ENCODE data around the gene CLMP. TPM values are rescaled to one million over a fixed set of nuclear protein-coding genes. Genes with fewer than 3 reads are reported as not detected.

Gene CLMP
- total RNA-seq, 2 donors from 2014 or later: 10.1 to 22.1 TPM

DNA sequence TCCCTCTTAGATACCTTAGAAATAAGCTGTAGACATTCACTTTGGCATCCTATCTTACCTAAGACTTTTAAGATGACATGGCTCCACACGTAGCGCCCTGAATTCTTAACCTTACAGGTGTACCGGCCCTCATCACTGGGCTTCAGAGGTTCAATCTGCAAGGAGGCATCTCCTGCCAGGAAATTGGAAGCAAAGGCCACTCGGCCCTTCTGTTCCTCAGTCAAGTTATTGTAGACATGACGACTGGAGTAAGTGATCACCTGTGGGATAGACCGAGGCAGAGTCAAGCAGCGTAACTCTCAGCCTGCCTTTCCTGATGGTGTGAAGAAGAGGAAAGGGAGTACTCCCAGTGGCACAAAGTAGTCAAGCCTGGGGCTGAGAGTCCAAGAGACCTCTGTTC is 110.6 kb downstream of the CLMP start:
- Histone ChIP-seq H3K4me1 (peaks cover 15% of the 10 kb centered on the region), H3K27me3 (no peaks in the 10 kb centered on the region), H3K36me3 (replicated peaks in 1 of 2; ENCODE audit: insufficient read depth in 1 of 2, low read depth in 2 of 2) (no peaks in the 10 kb centered on the region), H3K27ac (no peak overlapping the region), H3K9me3 (no peaks in the 10 kb centered on the region), H3K4me3 (no peak overlapping the region)
- 97 to 98% methylated on average over 7 of the region's 7 CpGs for WGBS, 2 donors
- no peak for DNase-seq
- TF ChIP-seq, protein P1, sequence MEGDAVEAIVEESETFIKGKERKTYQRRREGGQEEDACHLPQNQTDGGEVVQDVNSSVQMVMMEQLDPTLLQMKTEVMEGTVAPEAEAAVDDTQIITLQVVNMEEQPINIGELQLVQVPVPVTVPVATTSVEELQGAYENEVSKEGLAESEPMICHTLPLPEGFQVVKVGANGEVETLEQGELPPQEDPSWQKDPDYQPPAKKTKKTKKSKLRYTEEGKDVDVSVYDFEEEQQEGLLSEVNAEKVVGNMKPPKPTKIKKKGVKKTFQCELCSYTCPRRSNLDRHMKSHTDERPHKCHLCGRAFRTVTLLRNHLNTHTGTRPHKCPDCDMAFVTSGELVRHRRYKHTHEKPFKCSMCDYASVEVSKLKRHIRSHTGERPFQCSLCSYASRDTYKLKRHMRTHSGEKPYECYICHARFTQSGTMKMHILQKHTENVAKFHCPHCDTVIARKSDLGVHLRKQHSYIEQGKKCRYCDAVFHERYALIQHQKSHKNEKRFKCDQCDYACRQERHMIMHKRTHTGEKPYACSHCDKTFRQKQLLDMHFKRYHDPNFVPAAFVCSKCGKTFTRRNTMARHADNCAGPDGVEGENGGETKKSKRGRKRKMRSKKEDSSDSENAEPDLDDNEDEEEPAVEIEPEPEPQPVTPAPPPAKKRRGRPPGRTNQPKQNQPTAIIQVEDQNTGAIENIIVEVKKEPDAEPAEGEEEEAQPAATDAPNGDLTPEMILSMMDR (IDR thresholded peaks at IDR 0.05): no peak
- no peak for TF ChIP-seq POLR2A (IDR thresholded peaks at IDR 0.05)
- intact Hi-C loops (cut with DNase I): no loop called here
- ATAC-seq: no peak

DNA sequence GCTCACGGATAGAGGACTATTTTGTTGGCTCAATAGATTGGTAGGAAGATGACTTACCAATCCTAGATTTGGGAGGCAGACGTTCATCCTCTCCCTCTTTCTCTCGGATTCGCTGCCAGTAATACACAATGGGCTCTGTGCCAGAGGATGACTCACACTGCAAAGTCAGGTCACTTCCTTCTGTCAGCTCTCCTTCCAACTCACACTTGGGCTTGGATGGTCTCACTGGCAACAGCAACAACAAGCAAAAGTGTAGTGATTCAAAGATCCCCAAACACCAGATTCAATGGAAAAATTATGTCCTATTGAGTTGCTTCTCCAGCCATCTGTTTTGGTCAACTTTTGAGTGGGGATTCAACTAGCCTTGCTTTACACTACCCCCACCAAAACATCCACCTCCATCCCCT is 111.4 kb downstream of the CLMP start:
- ATAC-seq: peak; percentile 86
- Histone ChIP-seq H3K27ac (peak overlapping the region in 1 of 4 donors; percentile 39), H3K4me1 (peaks cover 15% of the 10 kb centered on the region), H3K27me3 (no peaks in the 10 kb centered on the region), H3K36me3 (replicated peaks in 1 of 2; ENCODE audit: insufficient read depth in 1 of 2, low read depth in 2 of 2) (no peaks in the 10 kb centered on the region), H3K4me3 (no peak overlapping the region), H3K9me3 (no peaks in the 10 kb centered on the region)
- intact Hi-C loops (cut with DNase I): no loop called here
- TF ChIP-seq POLR2A (IDR thresholded peaks at IDR 0.05): no peak
- TF ChIP-seq, protein P1 (IDR thresholded peaks at IDR 0.05): no peak
- 19 to 28% methylated on average over 4 of the region's 4 CpGs for WGBS, 2 donors
- peak; percentile 74 to 87 (median 80) for DNase-seq

DNA sequence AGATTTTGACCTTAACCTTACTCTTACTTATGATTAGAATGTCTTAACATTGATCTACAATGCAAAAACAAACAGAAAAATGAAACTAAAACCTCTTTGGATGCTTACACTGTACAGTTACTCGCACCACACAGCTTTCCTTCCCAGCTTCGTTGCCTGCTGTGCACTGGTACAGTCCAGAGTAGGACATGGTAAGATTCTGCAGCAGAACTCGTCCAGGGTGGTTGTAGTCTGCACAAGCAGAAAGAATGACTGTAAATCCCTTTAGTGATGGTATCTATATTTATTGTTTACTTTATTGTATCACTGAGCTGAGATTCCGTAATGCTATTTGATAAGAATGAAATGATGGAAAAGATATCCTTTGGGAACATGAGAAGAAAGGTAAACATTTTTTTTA is 112.1 kb downstream of the CLMP start:
- Histone ChIP-seq H3K27ac (peak overlapping the region in 1 of 4 donors; percentile 39), H3K4me3 (no peak overlapping the region), H3K9me3 (no peaks in the 10 kb centered on the region), H3K4me1 (peaks cover 15% of the 10 kb centered on the region), H3K36me3 (replicated peaks in 1 of 2; ENCODE audit: insufficient read depth in 1 of 2, low read depth in 2 of 2) (no peaks in the 10 kb centered on the region), H3K27me3 (no peaks in the 10 kb centered on the region)
- ATAC-seq (peak; percentile 52), DNase-seq (no peak)
- TF ChIP-seq POLR2A (IDR thresholded peaks at IDR 0.05): no peak
- TF ChIP-seq, protein P1 (IDR thresholded peaks at IDR 0.05): no peak
- intact Hi-C loops (cut with DNase I): no loop called here
- WGBS, 2 donors: 29 to 43% methylated on average over 4 of the region's 4 CpGs

DNA sequence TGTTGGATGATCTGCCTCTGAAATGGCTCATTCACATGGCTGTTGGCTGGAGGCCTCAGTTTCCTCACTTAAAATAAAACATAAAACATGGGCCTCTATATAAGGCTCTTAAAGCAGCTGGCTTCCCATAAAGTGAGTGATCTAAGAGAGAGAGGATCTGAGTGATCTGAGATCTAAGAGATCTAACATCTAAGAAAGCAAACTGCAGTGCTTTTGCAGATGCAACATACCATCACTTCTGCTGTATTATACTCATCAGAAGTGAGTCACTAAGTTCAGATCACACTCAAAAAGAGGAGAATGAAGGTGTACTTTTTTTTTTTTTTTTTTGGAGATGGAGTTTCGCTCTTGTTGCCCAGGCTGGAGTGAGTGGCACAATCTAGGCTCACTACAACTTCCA is 115.0 kb downstream of the CLMP start:
- no peak overlapping the region for H3K4me3 ChIP-seq
- no peak for TF ChIP-seq POLR2A (IDR thresholded peaks at IDR 0.05)
- TF ChIP-seq, protein P1 (IDR thresholded peaks at IDR 0.05): no peak
- ATAC-seq (no peak), DNase-seq (no peak)
- H3K27ac ChIP-seq: no peak overlapping the region
- intact Hi-C loops (cut with DNase I): no loop called here
- H3K27me3 ChIP-seq: no peaks in the 10 kb centered on the region
- H3K4me1 ChIP-seq: peaks cover 15% of the 10 kb centered on the region
- no peaks in the 10 kb centered on the region for H3K36me3 ChIP-seq (replicated peaks in 1 of 2; ENCODE audit: insufficient read depth in 1 of 2, low read depth in 2 of 2)
- H3K9me3 ChIP-seq: no peaks in the 10 kb centered on the region
- WGBS, 2 donors: 86 to 92% methylated on average over 1 of the region's 1 CpG

DNA sequence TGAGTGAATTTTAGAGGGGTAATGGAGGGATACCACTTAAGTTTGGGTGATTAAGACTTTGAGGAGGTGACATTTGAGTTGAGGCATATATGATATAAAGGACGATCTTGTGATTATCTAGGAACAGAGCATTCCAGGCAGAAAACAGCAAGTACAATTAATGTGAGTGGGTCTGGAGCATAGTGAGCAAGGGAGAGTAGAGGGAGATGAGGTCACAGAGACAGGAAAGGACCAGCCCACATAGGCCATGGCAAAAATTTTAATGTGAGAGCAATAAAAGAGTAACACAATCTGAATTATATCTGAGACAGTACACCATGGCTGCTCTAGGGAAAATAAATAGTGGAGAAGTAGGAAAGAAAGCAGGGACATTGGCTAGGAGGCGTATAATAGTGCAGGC is 118.6 kb downstream of the CLMP start:
- Histone ChIP-seq H3K27ac (no peak overlapping the region), H3K36me3 (replicated peaks in 1 of 2; ENCODE audit: insufficient read depth in 1 of 2, low read depth in 2 of 2) (no peaks in the 10 kb centered on the region), H3K9me3 (no peaks in the 10 kb centered on the region), H3K27me3 (no peaks in the 10 kb centered on the region), H3K4me3 (no peak overlapping the region), H3K4me1 (peaks cover 16% of the 10 kb centered on the region)
- WGBS, 2 donors: 83 to 90% methylated on average over 2 of the region's 2 CpGs
- TF ChIP-seq, protein P1 (IDR thresholded peaks at IDR 0.05): no peak
- ATAC-seq (no peak), DNase-seq (no peak)
- intact Hi-C loops (cut with DNase I): no loop called here

All from body of pancreas (tissue), 4 donors.